LNCaP clone FGC (cell line): ENCODE measurements around the gene RB1.

Experiments
- DNase-seq: peaks from one replicate; pipeline ENCODE4 v3.0.0-alpha.2; 2011; ENCODE audit warnings: low read depth
- H3K4me3 ChIP-seq: 2 replicates; pipeline ENCODE4 v1.5.1; 2011; ENCODE audit warnings: mild to moderate bottlenecking, low read depth, low read length, control low read depth
- TF ChIP-seq, protein P1 (sequence below): IDR thresholded peaks from 2 replicates; pipeline ENCODE4 v1.5.1; 2012; ENCODE audit warnings: mild to moderate bottlenecking; ENCODE audit not compliant: control insufficient read depth, insufficient read depth; ENCODE audit errors: extremely low read depth

Gene RB1

DNA sequence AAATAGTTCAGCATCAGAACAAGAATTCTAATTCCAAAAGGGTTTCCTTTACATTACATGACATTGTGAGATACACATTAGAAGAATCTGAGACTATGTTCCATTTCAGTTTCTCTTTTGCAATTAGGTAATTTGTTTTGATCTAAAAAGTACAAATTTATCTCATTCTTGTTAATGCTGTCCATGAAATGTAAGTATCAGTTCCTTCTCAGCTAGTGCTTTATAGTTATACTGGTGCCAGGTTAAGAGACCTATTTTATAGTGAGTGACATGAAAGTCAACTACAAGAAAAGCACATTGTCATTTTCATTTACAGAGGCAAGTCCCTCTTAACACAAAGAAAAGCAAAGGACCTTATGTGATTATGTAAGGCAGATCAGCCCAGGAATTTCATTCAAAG is 185.4 kb downstream of the RB1 start:
- TF ChIP-seq, protein P1, sequence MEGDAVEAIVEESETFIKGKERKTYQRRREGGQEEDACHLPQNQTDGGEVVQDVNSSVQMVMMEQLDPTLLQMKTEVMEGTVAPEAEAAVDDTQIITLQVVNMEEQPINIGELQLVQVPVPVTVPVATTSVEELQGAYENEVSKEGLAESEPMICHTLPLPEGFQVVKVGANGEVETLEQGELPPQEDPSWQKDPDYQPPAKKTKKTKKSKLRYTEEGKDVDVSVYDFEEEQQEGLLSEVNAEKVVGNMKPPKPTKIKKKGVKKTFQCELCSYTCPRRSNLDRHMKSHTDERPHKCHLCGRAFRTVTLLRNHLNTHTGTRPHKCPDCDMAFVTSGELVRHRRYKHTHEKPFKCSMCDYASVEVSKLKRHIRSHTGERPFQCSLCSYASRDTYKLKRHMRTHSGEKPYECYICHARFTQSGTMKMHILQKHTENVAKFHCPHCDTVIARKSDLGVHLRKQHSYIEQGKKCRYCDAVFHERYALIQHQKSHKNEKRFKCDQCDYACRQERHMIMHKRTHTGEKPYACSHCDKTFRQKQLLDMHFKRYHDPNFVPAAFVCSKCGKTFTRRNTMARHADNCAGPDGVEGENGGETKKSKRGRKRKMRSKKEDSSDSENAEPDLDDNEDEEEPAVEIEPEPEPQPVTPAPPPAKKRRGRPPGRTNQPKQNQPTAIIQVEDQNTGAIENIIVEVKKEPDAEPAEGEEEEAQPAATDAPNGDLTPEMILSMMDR = no peak
- no peak overlapping the region for H3K4me3 ChIP-seq
- DNase-seq = no peak

- no peak overlapping the region for H3K4me3 ChIP-seq
- DNase-seq = no peak
- TF ChIP-seq, protein P1 = no peak
These were observed 186.1 kb downstream of the RB1 start for GRCh38 chr13:48489666-48490065.

GRCh38 chr13:48490241-48490640 is 186.7 kb downstream of the RB1 start:
- DNase-seq = no peak
- TF ChIP-seq, protein P1 = no peak
- no peak overlapping the region for H3K4me3 ChIP-seq

GRCh38 chr13:48491423-48492095 is 188.0 kb downstream of the RB1 start:
- DNase-seq = no peak
- no peak overlapping the region for H3K4me3 ChIP-seq

GRCh38 chr13:48492096-48492440 is 188.5 kb downstream of the RB1 start:
- H3K4me3 ChIP-seq = no peak overlapping the region
- TF ChIP-seq, protein P1 = no peak
- DNase-seq = no peak

More at GRCh38 chr13:48491423-48492095, 188.0 kb downstream of the RB1 start:
- TF ChIP-seq, protein P1 = no peak

DNA sequence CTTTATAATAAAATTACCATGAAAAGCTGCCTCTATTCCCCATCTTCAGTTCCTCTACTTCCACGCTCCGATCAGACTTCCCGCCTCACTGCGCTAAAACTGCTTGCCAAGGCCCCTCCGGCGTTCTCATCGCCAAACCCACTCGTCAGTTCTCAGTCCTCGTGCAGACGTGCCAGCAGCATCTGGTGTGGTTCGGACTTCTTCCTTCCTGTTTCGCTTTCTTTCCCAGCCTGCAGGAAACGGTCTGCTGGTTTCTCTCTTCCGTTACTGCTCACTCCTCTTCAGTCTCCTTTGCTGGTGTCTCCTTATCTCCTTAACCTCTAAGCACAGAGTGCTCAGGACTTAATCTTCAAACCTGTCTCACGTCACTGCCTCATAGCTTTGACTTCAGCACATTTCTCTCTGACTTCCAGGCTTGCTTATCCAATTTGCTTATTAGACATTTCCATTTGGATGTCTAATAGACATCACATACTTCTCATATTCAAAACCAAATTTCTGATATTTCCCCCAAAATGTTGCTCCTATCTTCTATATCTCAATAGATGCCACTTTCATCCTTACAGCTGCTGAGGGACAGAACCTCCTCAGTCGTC is 189.0 kb downstream of the RB1 start:
- no peak for DNase-seq
- no peak overlapping the region for H3K4me3 ChIP-seq
- TF ChIP-seq, protein P1 = no peak
